ES-I3 (cell line): Measurements from ENCODE around the gene ADCY5.
"Not testable (repeated sequence)": the region's sequence is repeated elsewhere in the genome, so short reads cannot be mapped to it uniquely, and the experiment has no call there.

Experiments
- H3K36me3 ChIP-seq: 2 replicates; pipeline ENCODE4 v1.6.1; 2013; ENCODE audit warnings: mild to moderate bottlenecking, low read length, control low read depth, moderate library complexity; ENCODE audit not compliant: insufficient read depth
- H3K4me1 ChIP-seq: 2 replicates; pipeline ENCODE4 v1.6.1; 2013; ENCODE audit warnings: mild to moderate bottlenecking, control low read depth, low read length; ENCODE audit not compliant: insufficient read depth
- H3K9ac ChIP-seq: 2 replicates; pipeline ENCODE4 v1.6.1; 2013; ENCODE audit warnings: low read depth, mild to moderate bottlenecking, low read length, moderate library complexity
- H3K9me3 ChIP-seq: 2 replicates; pipeline ENCODE4 v1.6.1; 2013; ENCODE audit warnings: mild to moderate bottlenecking, low read length, moderate library complexity; ENCODE audit not compliant: control insufficient read depth, insufficient read depth

Gene ADCY5

GRCh38 chr3:123258811-123259420 is 190.0 kb downstream of the ADCY5 start:
- Histone ChIP-seq H3K36me3 (no peaks in the 10 kb centered on the region), H3K9ac (no peak overlapping the region), H3K4me1 (no peaks in the 10 kb centered on the region), H3K9me3 (no peaks in the 10 kb centered on the region)

- Histone ChIP-seq H3K9ac (no peak overlapping the region), H3K4me1 (no peaks in the 10 kb centered on the region), H3K36me3 (no peaks in the 10 kb centered on the region), H3K9me3 (no peaks in the 10 kb centered on the region)
Observed at GRCh38 chr3:123258359-123258758, 190.5 kb downstream of the ADCY5 start.

- Histone ChIP-seq H3K4me1 (no peaks in the 10 kb centered on the region), H3K36me3 (no peaks in the 10 kb centered on the region; the same call in 1 of the 2 replicates), H3K9me3 (no peaks in the 10 kb centered on the region), H3K9ac (no peak overlapping the region)
Observed at GRCh38 chr3:123256256-123256655, 192.6 kb downstream of the ADCY5 start.

GRCh38 chr3:123246866-123247265 is 202.0 kb downstream of the ADCY5 start:
- Histone ChIP-seq H3K9ac (no peak overlapping the region), H3K36me3 (peaks cover 1% of the 10 kb centered on the region), H3K4me1 (no peaks in the 10 kb centered on the region)

GRCh38 chr3:123244128-123244527 is 204.8 kb downstream of the ADCY5 start:
- peaks cover 4% of the 10 kb centered on the region; the same call in 1 of the 2 replicates for H3K36me3 ChIP-seq
- H3K4me1 ChIP-seq = no peaks in the 10 kb centered on the region
- no peaks in the 10 kb centered on the region for H3K9me3 ChIP-seq
- no peak overlapping the region for H3K9ac ChIP-seq

More at GRCh38 chr3:123246866-123247265, 202.0 kb downstream of the ADCY5 start:
- H3K9me3 ChIP-seq = no peaks in the 10 kb centered on the region

GRCh38 chr3:123239756-123240155 is 209.1 kb downstream of the ADCY5 start:
- Histone ChIP-seq H3K9ac (no peak overlapping the region), H3K4me1 (no peaks in the 10 kb centered on the region), H3K36me3 (0 out of 2 replicates have a peak, but pooled peaks cover 4% of the 10 kb centered on the region), H3K9me3 (no peaks in the 10 kb centered on the region)

GRCh38 chr3:123239186-123239585 is 209.7 kb downstream of the ADCY5 start:
- not testable (repeated sequence) for H3K4me1 ChIP-seq, H3K9me3 ChIP-seq, H3K9ac ChIP-seq, H3K36me3 ChIP-seq

- H3K9me3 ChIP-seq = no peaks in the 10 kb centered on the region; the same call in 1 of the 2 replicates
- no peak overlapping the region for H3K9ac ChIP-seq
- H3K36me3 ChIP-seq = peaks cover 8% of the 10 kb centered on the region
- H3K4me1 ChIP-seq = no peaks in the 10 kb centered on the region
Observed at GRCh38 chr3:123236902-123237301, 212.0 kb downstream of the ADCY5 start.
